WERI-Rb-1 (cell line): Measurements from ENCODE around the gene KIF20B.

Experiments used
- DNase-seq: peaks from one replicate; pipeline ENCODE4 v3.0.0-alpha.2; 2020
- H3K27ac ChIP-seq: fragments of 250-450 bp; sonication (Bioruptor Pico); 2 replicates; pipeline ENCODE4 v1.5.1; 2020; ENCODE audit warnings: mild to moderate bottlenecking, moderate library complexity
- H3K27me3 ChIP-seq: fragments of 250-450 bp; sonication (Bioruptor Pico); 2 replicates; pipeline ENCODE4 v1.5.1; 2021; ENCODE audit warnings: mild to moderate bottlenecking, low read depth, moderate library complexity; ENCODE audit not compliant: insufficient read depth, severe bottlenecking
- H3K36me3 ChIP-seq: fragments of 250-450 bp; sonication (Bioruptor Pico); 2 replicates; pipeline ENCODE4 v1.5.1; 2020; ENCODE audit warnings: mild to moderate bottlenecking, moderate library complexity
- H3K4me3 ChIP-seq: 2 replicates; pipeline ENCODE4 v1.5.1; 2011; ENCODE audit warnings: low read depth, mild to moderate bottlenecking, control low read depth, low read length
- H3K9me3 ChIP-seq: fragments of 250-450 bp; sonication (Bioruptor Pico); 2 replicates; pipeline ENCODE4 v1.5.1; 2021; ENCODE audit warnings: mild to moderate bottlenecking, moderate library complexity; ENCODE audit not compliant: severe bottlenecking
- TF ChIP-seq, protein P1 (sequence below): IDR thresholded peaks from 2 replicates; pipeline ENCODE4 v1.5.1; 2011; ENCODE audit warnings: low read depth, mild to moderate bottlenecking, control low read depth, inconsistent platforms, low read length

KIF20B gene

DNA sequence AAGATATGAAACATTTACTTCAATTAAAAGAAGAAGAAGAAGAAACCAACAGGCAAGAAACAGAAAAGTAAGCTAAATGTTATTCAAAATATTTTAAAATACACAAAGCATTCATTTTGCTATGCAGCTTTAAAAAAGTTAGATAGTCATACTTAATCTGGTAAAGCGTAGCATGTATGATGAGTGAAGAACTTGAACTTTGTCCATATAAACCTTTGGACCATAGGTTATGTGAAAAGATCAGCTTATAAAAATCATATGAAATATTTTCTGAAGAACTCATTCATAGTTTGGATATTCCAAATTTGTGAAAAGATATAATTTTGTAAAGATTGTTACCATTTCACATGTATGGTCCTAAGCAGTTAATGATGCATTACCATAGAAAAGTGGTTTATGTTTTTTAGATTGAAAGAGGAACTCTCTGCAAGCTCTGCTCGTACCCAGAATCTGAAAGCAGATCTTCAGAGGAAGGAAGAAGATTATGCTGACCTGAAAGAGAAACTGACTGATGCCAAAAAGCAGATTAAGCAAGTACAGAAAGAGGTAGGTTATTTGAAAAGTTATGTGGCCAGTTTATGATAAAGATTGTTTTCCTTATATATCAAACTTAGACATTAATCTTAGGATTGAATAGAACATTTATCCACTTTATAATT, 37.3 kb downstream of the KIF20B start:
- Histone ChIP-seq H3K36me3 (peaks cover 62% of the 10 kb centered on the region), H3K27ac (no peak overlapping the region), H3K4me3 (no peak overlapping the region), H3K9me3 (no peaks in the 10 kb centered on the region), H3K27me3 (no peaks in the 10 kb centered on the region)
- TF ChIP-seq, protein P1, sequence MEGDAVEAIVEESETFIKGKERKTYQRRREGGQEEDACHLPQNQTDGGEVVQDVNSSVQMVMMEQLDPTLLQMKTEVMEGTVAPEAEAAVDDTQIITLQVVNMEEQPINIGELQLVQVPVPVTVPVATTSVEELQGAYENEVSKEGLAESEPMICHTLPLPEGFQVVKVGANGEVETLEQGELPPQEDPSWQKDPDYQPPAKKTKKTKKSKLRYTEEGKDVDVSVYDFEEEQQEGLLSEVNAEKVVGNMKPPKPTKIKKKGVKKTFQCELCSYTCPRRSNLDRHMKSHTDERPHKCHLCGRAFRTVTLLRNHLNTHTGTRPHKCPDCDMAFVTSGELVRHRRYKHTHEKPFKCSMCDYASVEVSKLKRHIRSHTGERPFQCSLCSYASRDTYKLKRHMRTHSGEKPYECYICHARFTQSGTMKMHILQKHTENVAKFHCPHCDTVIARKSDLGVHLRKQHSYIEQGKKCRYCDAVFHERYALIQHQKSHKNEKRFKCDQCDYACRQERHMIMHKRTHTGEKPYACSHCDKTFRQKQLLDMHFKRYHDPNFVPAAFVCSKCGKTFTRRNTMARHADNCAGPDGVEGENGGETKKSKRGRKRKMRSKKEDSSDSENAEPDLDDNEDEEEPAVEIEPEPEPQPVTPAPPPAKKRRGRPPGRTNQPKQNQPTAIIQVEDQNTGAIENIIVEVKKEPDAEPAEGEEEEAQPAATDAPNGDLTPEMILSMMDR, result no peak
- no peak for DNase-seq

DNA sequence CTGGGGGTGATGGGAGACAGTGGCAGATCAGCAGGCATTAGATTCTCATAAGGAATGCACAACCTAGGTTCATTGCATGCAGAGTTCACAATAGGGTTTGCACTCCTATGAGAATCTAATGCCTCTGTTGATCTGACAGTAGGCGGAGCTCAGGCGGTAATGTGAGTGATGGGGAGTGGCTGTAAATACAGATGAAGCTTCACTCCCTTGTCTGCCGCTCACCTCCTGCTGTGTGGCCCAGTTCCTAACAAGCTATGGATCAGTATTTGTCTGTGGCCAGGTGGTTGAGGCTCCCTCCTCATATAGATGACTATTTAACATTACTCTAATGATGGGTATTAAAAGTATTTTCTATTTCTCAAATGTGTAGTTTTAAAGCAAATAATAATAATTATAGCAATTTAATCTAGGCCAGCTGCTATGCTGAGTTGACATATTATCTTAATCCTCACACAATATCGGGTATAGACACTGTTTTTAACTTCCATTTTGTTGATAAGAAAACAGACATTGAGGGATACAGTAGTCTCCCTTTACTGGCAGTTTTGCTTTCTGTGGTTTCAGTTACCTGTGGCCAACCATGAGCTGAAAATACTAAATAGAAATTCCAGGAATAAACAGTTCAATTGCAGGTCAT, 39.9 kb downstream of the KIF20B start:
- Histone ChIP-seq H3K9me3 (no peaks in the 10 kb centered on the region), H3K27ac (no peak overlapping the region), H3K36me3 (peaks cover 72% of the 10 kb centered on the region), H3K4me3 (no peak overlapping the region), H3K27me3 (no peaks in the 10 kb centered on the region)
- peak; percentile 17 for DNase-seq
- TF ChIP-seq, protein P1, result no peak

- Histone ChIP-seq H3K4me3 (no peak overlapping the region), H3K36me3 (peaks cover 58% of the 10 kb centered on the region), H3K9me3 (no peaks in the 10 kb centered on the region), H3K27me3 (no peaks in the 10 kb centered on the region), H3K27ac (no peak overlapping the region)
- TF ChIP-seq, protein P1, result no peak
- no peak for DNase-seq
Measured at GRCh38 chr10:89744026-89744425, 42.6 kb downstream of the KIF20B start.

DNA sequence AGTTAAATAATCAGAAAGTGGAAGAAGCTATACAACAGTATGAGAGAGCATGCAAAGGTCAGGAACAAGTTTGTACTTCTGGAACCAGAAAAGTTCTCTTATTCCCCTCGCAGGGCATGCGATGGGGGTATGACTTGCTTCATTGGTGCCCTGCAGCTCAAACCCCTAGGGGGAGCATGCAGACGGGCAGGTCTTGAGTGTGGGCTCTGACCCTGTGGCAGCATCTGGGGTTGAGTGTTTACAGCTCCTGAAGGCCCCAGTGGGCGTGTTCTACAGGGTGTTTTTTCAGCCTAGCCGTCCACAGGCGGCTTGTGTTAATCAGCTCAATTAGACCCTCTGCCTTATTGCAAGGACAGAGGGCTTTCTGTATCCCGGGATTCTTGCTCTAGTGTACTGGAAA, 44.5 kb downstream of the KIF20B start:
- peaks cover 50% of the 10 kb centered on the region for H3K36me3 ChIP-seq
- TF ChIP-seq, protein P1, result 0 out of 2 replicates have a peak, but pooled peaks have one; percentile 5
- no peak for DNase-seq
- no peak overlapping the region for H3K4me3 ChIP-seq
- no peaks in the 10 kb centered on the region for H3K27me3 ChIP-seq
- H3K9me3 ChIP-seq, result no peaks in the 10 kb centered on the region
- no peak overlapping the region for H3K27ac ChIP-seq

DNA sequence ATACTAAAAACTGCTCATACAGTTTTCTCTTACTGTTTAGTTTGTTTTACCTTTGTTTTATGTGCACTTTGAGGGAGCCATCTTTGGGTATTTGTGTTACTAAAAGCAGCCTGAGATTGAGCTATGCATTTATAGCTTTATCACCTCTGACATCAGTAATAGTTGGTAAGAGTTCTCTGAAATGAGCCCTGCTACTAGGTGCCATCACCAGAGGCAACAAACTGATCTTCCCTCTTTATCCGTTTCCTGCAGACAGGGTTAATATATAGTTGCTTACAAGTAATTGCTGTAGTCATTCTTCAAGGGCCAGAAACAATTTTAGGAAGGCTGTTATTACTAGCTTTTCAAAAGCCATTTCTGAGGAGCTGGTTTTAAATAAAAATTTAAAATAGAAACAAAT, 49.1 kb downstream of the KIF20B start:
- H3K36me3 ChIP-seq, result peaks cover 24% of the 10 kb centered on the region
- no peak overlapping the region for H3K4me3 ChIP-seq
- no peaks in the 10 kb centered on the region for H3K27me3 ChIP-seq
- H3K9me3 ChIP-seq, result no peaks in the 10 kb centered on the region
- TF ChIP-seq, protein P1, result no peak
- H3K27ac ChIP-seq, result no peak overlapping the region
- DNase-seq, result no peak

DNA sequence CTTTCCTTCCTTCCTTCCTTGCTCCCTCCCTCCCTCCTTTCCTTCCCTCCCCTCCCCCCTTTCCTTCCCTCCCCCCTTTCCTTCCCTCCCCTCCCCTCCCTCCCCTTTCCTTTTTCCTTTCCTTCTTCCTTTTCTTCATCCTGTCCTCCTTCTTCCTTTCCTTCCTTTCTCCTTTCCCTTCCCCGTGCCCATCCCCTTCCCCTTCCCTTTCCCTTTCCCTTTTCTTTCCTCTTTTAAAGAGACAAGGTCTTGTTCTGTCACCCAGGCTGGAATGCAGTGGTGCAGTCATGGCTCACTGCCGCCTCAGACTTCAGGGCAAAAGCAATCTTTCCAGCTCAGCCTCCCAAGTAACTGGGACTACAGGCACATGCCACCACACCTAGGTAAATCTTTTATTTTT, 54.0 kb downstream of the KIF20B start:
- TF ChIP-seq, protein P1, result no peak
- Histone ChIP-seq H3K27me3 (no peaks in the 10 kb centered on the region), H3K4me3 (no peak overlapping the region), H3K9me3 (no peaks in the 10 kb centered on the region), H3K36me3 (peaks cover 27% of the 10 kb centered on the region), H3K27ac (no peak overlapping the region)
- no peak for DNase-seq
